GM23248 (cell line): ENCODE results near the gene INPP1. TPM values are rescaled to one million over a fixed set of nuclear protein-coding genes. Genes with fewer than 3 reads are reported as not detected.

Experiments used
- DNase-seq: peaks from one replicate; pipeline ENCODE4 v3.0.0-alpha.2; 2015
- H2AFZ ChIP-seq: fragments of 200-600 bp; sonication (generic); 2 replicates; pipeline ENCODE4 v1.6.1; 2016; ENCODE audit warnings: antibody characterized with exemption
- H3F3A ChIP-seq: fragments of 200-600 bp; sonication (generic); 2 replicates; pipeline ENCODE4 v1.6.1; 2016; ENCODE audit warnings: mild to moderate bottlenecking, antibody characterized with exemption, mixed run types; ENCODE audit not compliant: insufficient read depth
- H3K27ac ChIP-seq: fragments of 200-600 bp; sonication (generic); 2 replicates; pipeline ENCODE4 v1.5.1; 2016; ENCODE audit warnings: mild to moderate bottlenecking
- H3K27me3 ChIP-seq: fragments of 200-600 bp; sonication (generic); replicated peaks from 2 replicates; pipeline ENCODE4 v1.6.1; 2016; ENCODE audit warnings: mild to moderate bottlenecking; ENCODE audit not compliant: insufficient read depth
- H3K36me3 ChIP-seq: fragments of 200-600 bp; sonication (generic); 2 replicates; pipeline ENCODE4 v1.6.1; 2016; ENCODE audit warnings: low read depth, mild to moderate bottlenecking
- H3K4me1 ChIP-seq: fragments of 200-600 bp; sonication (generic); 2 replicates; pipeline ENCODE4 v1.6.1; 2016; ENCODE audit warnings: mild to moderate bottlenecking; ENCODE audit not compliant: insufficient read depth
- H3K4me2 ChIP-seq: fragments of 200-600 bp; sonication (generic); one replicate; pipeline ENCODE4 v1.6.1; 2016; ENCODE audit warnings: mild to moderate bottlenecking; ENCODE audit not compliant: unreplicated experiment
- H3K4me3 ChIP-seq: fragments of 200-600 bp; sonication (generic); 2 replicates; pipeline ENCODE4 v1.5.1; 2016; ENCODE audit warnings: mild to moderate bottlenecking
- H3K79me2 ChIP-seq: fragments of 200-600 bp; sonication (generic); 2 replicates; pipeline ENCODE4 v1.6.1; 2016; ENCODE audit warnings: mild to moderate bottlenecking; ENCODE audit not compliant: insufficient read depth
- H3K9ac ChIP-seq: fragments of 200-600 bp; sonication (generic); 2 replicates; pipeline ENCODE4 v1.6.1; 2016; ENCODE audit warnings: mild to moderate bottlenecking
- H3K9me2 ChIP-seq: fragments of 200-600 bp; sonication (generic); 2 replicates; pipeline ENCODE4 v1.6.1; 2016; ENCODE audit warnings: mixed run types, mild to moderate bottlenecking, moderate library complexity; ENCODE audit not compliant: insufficient read depth
- H3K9me3 ChIP-seq: fragments of 200-600 bp; sonication (generic); one replicate; pipeline ENCODE4 v1.6.1; 2017; ENCODE audit warnings: low read depth
- H4K20me1 ChIP-seq: fragments of 200-600 bp; sonication (generic); 2 replicates; pipeline ENCODE4 v1.6.0; 2016; ENCODE audit not compliant: insufficient read depth
- EZH2 ChIP-seq: fragments of 200-600 bp; sonication (generic); IDR thresholded peaks from 2 replicates; pipeline ENCODE4 v1.6.1; 2018; ENCODE audit warnings: antibody characterized with exemption, mild to moderate bottlenecking; ENCODE audit not compliant: insufficient read depth, poor library complexity, severe bottlenecking
- EZH2phosphoT487 ChIP-seq: fragments of 200-600 bp; sonication (generic); IDR thresholded peaks from 2 replicates; pipeline ENCODE4 v1.6.1; 2018; ENCODE audit warnings: antibody characterized with exemption, moderate library complexity, mild to moderate bottlenecking, low read depth; ENCODE audit not compliant: insufficient read depth
- WGBS, 2 experiments: methylation state at CpG; one replicate each; pipeline ENCODE4 v1.1.6; 2015 to 2017; ENCODE audit warnings: low lambda C conversion rate in 2 of 2, low coverage in 1 of 2; ENCODE audit errors: missing lambda C conversion rate in 2 of 2; 5-methylcytosine and 5-hydroxymethylcytosine counted together
- in situ Hi-C: fragments of 300-500 bp; cut with MboI; formaldehyde crosslinking; loops from 2 replicates; pipeline ENCODE4 v1.15.0; 2020
- polyA plus RNA-seq: library from polyadenylated mRNA; unstranded; fragments of >200 nt; fragmentation: Nextera tagmentation; extraction: Ambion mirVana; gene quantifications from 2 replicates; pipeline ENCODE4 v1.2.1, GENCODE V29; 2016
- total RNA-seq: library from RNA; depleted of rRNA; stranded (reverse); fragments of >200 nt; shearing (Covaris generic); gene quantifications from 2 replicates; pipeline ENCODE4 v1.2.3, GENCODE V29; 2014

The INPP1 gene
- total and polyA plus RNA-seq, 2 experiments from 2014 or later: 7.1 to 28.7 TPM

- TF ChIP-seq EZH2phosphoT487: no peak
- TF ChIP-seq EZH2: no peak
- Histone ChIP-seq H3K27me3 (no peaks in the 10 kb centered on the region), H3K79me2 (peaks cover 29% of the 10 kb centered on the region), H2AFZ (no peak overlapping the region; the same call in 1 of the 2 replicates), H3K9me3 (no peaks in the 10 kb centered on the region), H3K36me3 (peaks cover 14% of the 10 kb centered on the region), H3K9ac (no peak overlapping the region), H3K4me2 (peak overlapping the region; percentile 80), H3F3A (peaks cover 7% of the 10 kb centered on the region; the same call in 1 of the 2 replicates), H3K4me1 (peaks cover 15% of the 10 kb centered on the region; the same call in 1 of the 2 replicates), H3K9me2 (no peaks in the 10 kb centered on the region), H3K4me3 (no peak overlapping the region; the same call in 1 of the 2 replicates), H3K27ac (peak overlapping the region; percentile 47; the same call in 1 of the 2 replicates), H4K20me1 (no peaks in the 10 kb centered on the region)
- no peak for DNase-seq
- in situ Hi-C loops: no loop called here
These were observed 17.2 kb downstream of the INPP1 start for GRCh38 chr2:190360561-190360960.

GRCh38 chr2:190360965-190361364 lies 17.6 kb downstream of the INPP1 start:
- Histone ChIP-seq H3F3A (peaks cover 7% of the 10 kb centered on the region; the same call in 1 of the 2 replicates), H4K20me1 (no peaks in the 10 kb centered on the region), H3K4me3 (no peak overlapping the region), H3K9me2 (no peaks in the 10 kb centered on the region), H3K4me2 (no peak overlapping the region), H3K27ac (no peak overlapping the region), H2AFZ (no peak overlapping the region), H3K27me3 (no peaks in the 10 kb centered on the region), H3K4me1 (peaks cover 13% of the 10 kb centered on the region; the same call in 1 of the 2 replicates), H3K79me2 (peaks cover 25% of the 10 kb centered on the region), H3K9ac (no peak overlapping the region), H3K36me3 (peaks cover 14% of the 10 kb centered on the region), H3K9me3 (no peaks in the 10 kb centered on the region)
- no peak for TF ChIP-seq EZH2
- TF ChIP-seq EZH2phosphoT487: no peak
- no peak for DNase-seq
- 86 to 88% methylated on average over 3 of the region's 3 CpGs for WGBS, 2 experiments
- in situ Hi-C loops: no loop called here

GRCh38 chr2:190361572-190361971 lies 18.2 kb downstream of the INPP1 start:
- in situ Hi-C loops: no loop called here
- H3K9me3 ChIP-seq: no peaks in the 10 kb centered on the region
- no peak for TF ChIP-seq EZH2
- no peak for TF ChIP-seq EZH2phosphoT487

DNA sequence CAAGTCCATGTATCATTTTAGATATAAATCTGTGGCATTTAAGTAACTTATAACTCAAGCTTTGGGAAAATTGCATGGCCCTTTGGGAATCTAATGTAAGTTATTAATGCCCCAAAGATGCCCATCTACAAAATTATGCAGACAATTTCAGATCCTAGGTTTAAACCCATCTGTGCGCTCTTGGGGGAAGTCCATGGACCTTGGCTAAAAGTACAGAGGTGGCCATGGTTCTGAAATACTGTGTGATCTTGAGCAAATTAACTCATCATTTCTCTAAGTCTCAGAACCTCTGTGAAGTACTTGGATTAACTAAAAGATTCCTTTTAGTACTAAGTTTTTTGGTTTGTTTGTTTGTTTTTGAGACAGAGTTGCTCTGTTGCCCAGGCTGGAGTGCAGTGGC lies 19.5 kb downstream of the INPP1 start:
- no peak for DNase-seq
- no peak overlapping the region for H2AFZ ChIP-seq
- no peaks in the 10 kb centered on the region for H3K9me2 ChIP-seq
- H3K27ac ChIP-seq: no peak overlapping the region
- no peaks in the 10 kb centered on the region for H3K27me3 ChIP-seq
- no peak overlapping the region for H3K4me2 ChIP-seq
- no peak overlapping the region for H3K4me3 ChIP-seq
- H3K79me2 ChIP-seq: peaks cover 6% of the 10 kb centered on the region; the same call in 1 of the 2 replicates
- H3K9me3 ChIP-seq: no peaks in the 10 kb centered on the region
- peaks cover 11% of the 10 kb centered on the region; the same call in 1 of the 2 replicates for H3K4me1 ChIP-seq
- peaks cover 14% of the 10 kb centered on the region; the same call in 1 of the 2 replicates for H3K36me3 ChIP-seq
- 91 to 94% methylated on average over 1 of the region's 1 CpG for WGBS, 2 experiments
- TF ChIP-seq EZH2phosphoT487: no peak
- TF ChIP-seq EZH2: no peak
- no peak overlapping the region for H3K9ac ChIP-seq
- peaks cover 7% of the 10 kb centered on the region; the same call in 1 of the 2 replicates for H3F3A ChIP-seq
- in situ Hi-C loops: no loop called here
- no peaks in the 10 kb centered on the region for H4K20me1 ChIP-seq

More at GRCh38 chr2:190361572-190361971, 18.2 kb downstream of the INPP1 start:
- Histone ChIP-seq H3K27ac (no peak overlapping the region), H2AFZ (no peak overlapping the region), H3K9ac (no peak overlapping the region), H3K9me2 (no peaks in the 10 kb centered on the region), H3K4me2 (no peak overlapping the region), H3F3A (peaks cover 7% of the 10 kb centered on the region; the same call in 1 of the 2 replicates), H3K4me1 (peaks cover 11% of the 10 kb centered on the region; the same call in 1 of the 2 replicates), H4K20me1 (no peaks in the 10 kb centered on the region), H3K36me3 (peaks cover 14% of the 10 kb centered on the region), H3K27me3 (no peaks in the 10 kb centered on the region), H3K4me3 (no peak overlapping the region), H3K79me2 (peaks cover 19% of the 10 kb centered on the region; the same call in 1 of the 2 replicates)
- no peak for DNase-seq
- WGBS, 2 experiments: 69 to 73% methylated on average over 2 of the region's 2 CpGs
